ENCODE data around the gene FUT2. TPM values are rescaled to one million over a fixed set of nuclear protein-coding genes. Genes with fewer than 3 reads are reported as not detected.
"Not testable (repeated sequence)": the region's sequence is repeated elsewhere in the genome, so short reads cannot be mapped to it uniquely, and the experiment has no call there.

Gene FUT2
- total RNA-seq, 1 experiment from 2014 or later = not detected

DNA sequence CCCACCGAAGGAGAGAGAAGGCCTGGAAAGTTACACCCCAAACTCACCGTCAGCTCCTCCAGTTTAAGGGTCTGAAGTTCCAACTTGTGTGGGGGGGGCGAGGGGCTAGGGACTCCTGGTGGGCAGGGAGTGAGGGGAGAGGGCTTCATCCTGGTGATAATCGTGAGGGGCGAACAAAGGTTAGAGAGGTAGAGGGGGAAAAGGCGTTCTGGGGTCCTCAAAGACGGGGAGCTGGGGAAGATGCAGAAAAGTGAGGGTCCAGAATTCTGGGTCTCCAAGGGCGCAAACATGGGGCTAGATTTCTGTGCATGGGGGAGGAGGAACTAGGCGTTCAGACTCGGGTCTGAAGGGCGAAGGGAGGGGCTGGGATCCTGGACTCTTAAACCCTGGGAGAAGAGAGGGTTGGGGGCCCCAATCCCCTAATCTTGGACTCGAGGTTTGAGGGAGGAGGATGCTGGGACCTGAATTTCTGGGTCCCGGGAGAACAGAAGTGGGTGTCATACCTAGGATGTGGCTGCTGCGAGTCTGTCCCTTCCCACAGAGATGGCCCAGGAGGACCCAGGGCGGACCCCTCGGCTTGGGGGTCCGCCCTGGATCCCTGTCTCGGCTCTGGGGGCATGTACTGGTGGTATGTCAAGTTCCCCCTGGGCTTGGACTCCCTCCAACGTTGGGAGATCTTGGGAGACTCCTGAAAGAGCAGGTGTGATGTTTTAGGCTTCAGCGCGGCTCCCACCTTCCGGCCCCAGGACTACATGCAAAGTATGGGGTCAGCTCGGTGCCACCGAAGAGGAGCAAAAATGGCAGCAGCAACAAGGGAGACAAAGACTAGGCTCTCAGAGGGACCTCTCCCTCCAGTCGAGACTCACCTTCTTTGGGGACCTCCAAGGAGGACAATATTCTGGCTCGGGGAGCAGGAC is 19.2 kb downstream of the FUT2 start:
- Histone ChIP-seq H3K4me3 (peak overlapping the region; percentile 56), H3K27me3 (no peaks in the 10 kb centered on the region), H3K36me3 (no peaks in the 10 kb centered on the region), H3K9me3 (no peaks in the 10 kb centered on the region)
- DNase-seq = no peak

DNA sequence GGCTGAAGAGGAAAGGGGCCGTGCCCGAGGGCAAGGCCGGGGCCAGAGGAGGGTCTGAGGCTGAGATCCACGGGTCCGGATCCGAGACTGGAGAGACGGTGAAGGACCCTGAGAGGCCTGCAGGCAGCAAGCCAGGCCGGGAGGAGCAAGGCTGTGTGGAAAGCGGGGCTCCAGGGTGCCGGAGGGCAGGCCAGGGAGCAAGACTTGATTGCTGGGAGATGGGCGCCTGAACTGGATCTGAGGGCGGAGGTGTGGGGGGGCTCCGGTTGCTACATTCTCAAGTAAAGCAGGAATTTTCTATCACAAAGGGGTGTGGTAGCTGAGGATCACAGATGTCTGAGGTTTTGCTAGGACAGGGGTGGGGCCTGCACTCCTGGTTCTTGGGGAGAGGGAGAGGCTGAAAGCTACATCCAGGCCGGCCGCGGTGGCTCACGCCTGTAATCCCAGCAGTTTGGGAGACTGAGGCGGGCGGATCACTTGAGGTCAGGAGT is 20.0 kb downstream of the FUT2 start:
- no peaks in the 10 kb centered on the region for H3K36me3 ChIP-seq
- H3K9me3 ChIP-seq = no peaks in the 10 kb centered on the region
- no peaks in the 10 kb centered on the region for H3K27me3 ChIP-seq
- no peak for DNase-seq
- H3K4me3 ChIP-seq = no peak overlapping the region

DNA sequence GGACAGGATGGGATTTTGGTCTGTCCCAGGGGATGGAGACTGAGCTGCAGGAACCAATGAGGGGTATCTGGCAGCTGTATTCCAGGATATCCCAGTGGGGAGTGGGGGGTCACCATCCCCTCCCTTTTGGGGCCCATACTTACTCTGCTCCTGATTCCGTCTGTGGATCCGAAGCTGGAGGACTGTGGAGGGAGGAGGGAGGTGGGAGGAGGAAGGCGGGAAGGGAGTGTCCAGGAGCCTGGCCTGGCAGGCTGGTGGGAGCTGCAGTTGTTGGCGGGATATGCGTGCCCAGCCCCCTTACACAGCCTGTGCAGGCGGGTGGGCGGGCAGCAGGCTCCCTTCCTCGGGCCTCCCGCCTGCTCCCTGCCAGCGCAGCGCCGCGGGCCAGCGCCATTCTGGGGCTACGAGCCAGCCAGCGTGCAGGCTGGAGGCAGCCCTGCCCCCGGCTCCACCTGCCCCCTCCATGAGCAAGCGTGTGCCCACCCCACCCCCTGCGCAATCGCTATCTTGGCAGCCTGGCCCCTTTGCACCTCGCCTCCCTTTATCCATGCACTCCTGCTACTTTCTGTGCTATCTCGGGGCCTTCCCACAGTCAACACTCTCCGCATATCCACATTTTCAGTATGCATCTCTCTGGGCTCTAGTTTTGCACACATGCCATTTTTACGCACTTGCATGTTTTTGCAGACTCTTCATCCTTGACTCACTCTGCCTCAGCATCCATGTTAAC is 21.0 kb downstream of the FUT2 start:
- Histone ChIP-seq H3K4me3 (peak overlapping the region; percentile 12), H3K36me3 (no peaks in the 10 kb centered on the region), H3K27me3 (no peaks in the 10 kb centered on the region), H3K9me3 (no peaks in the 10 kb centered on the region)
- DNase-seq = peak; percentile 91

DNA sequence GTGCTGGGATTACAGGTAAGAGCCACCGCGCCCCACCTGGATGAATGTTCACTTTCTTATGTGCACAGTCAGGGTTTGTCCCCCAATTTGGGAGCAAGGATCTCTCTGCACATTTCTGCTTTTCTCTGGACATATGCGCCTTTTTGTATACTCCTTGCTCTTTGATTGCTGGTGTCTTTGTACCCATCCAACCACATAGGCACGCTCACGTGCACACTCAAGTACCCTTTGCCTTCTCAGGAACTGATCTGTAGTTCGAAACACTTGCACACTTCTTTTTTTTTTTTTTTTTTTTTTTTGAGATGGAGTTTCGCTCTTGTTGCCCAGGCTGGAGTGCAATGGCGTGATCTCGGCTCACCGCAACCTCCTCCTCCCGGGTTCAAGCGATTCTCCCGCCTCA is 22.3 kb downstream of the FUT2 start:
- H3K27me3 ChIP-seq, DNase-seq, H3K9me3 ChIP-seq, H3K36me3 ChIP-seq, H3K4me3 ChIP-seq: not testable (repeated sequence)

DNA sequence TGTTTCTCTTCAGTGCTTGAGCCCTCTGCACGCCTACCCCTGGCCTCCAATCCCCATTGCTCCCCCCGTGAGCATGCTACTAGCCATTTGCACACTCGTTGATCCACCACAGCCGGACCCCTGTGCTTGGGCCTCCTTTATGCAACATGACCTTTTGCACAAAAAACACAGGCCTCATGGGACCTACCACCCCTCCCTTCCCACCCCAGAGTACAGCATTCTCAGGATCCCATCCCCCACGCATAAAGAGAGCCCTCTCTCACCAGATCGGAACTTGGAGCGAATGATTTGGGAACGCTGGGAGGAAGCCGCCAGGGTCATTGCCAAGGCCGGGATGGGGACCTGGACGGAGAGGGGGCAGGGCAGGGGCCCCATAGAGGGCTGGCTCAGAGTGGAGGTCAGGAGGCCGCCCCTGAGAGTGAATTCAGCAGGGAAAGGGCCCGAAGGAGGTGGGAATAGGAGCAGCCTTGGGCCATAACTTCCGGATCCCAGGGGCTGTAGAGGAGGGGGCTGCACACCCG is 23.0 kb downstream of the FUT2 start:
- Histone ChIP-seq H3K4me3 (no peak overlapping the region), H3K9me3 (no peaks in the 10 kb centered on the region), H3K27me3 (no peaks in the 10 kb centered on the region), H3K36me3 (no peaks in the 10 kb centered on the region)
- no peak for DNase-seq

DNA sequence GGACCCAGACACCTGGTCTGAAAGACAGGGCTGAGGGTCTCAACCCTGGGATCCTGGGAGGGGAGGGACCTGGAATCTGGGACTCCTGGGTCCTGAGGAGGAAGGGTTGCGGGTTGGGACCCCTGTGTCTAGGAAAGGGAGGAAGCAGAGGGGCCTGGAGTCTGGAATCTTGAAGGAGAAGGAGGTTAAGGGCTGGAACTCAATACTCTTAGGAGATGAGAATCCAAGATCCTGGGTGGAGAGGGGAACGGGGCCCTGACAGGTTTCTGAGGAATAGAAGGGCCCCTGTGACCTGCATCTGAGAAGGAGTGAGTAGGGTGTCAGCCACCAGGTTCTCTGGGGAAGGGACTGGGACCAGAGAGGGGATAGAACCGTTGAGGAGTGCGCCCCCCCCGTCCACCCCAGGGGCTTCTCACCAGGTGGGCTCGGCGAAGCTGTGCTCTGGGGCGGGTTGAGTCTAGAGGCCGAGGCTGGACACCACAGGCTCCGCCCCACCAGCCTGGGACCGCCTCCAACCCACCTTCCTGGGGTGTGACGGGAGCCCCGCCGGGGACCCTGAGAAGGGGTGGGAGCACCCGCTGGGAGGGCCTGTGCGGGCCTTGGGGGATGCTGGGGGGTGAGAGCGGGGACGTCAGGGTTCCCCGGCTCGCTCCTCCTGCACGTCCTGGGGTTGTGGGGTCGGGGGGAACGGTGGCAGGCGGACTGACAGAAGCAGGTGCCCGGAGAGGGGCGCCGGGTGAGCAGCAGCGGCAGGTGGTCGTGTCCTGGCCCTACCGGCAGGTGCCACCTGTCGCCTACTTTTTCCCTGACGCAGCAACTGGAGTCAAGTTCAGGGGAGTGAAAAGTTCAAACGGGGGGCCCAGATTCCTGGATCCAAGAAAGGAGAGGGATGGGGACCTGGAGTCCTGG is 23.7 kb downstream of the FUT2 start, which contains the start of gene MAMSTR:
Gene MAMSTR (minus strand): TSS at position 463 of the 909 bp plus-strand sequence. CDS start 694 bp downstream, outside the sequence.
- no peak for DNase-seq
- Histone ChIP-seq H3K4me3 (peak within 1 kb of the TSS; percentile 62), H3K36me3 (no peaks in the 10 kb centered on the region)

DNA sequence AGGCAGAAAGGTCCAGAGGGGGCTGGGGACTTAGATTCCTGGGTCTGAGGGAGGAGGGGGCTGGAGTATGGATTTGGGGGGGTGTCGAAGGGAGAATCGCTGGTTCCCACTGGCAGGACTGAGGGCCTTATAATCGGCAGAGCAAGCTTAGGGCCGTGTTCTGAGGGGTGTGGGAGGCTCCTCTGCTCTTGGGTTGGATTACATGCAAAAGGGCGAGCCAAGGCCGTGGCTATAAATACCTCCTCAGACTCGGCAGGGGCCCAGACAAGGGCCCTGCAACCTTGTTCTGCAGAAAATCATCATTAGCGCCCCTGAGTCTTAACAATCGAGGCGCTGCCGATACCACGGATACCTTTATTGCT is 24.5 kb downstream of the FUT2 start:
- Histone ChIP-seq H3K4me3 (peak overlapping the region; percentile 62), H3K9me3 (no peaks in the 10 kb centered on the region), H3K27me3 (no peaks in the 10 kb centered on the region), H3K36me3 (no peaks in the 10 kb centered on the region)
- no peak for DNase-seq

More for the DNA sequence above, 23.7 kb downstream of the FUT2 start, which contains the start of gene MAMSTR:
- Histone ChIP-seq H3K9me3 (no peaks in the 10 kb centered on the region), H3K27me3 (no peaks in the 10 kb centered on the region)

DNA sequence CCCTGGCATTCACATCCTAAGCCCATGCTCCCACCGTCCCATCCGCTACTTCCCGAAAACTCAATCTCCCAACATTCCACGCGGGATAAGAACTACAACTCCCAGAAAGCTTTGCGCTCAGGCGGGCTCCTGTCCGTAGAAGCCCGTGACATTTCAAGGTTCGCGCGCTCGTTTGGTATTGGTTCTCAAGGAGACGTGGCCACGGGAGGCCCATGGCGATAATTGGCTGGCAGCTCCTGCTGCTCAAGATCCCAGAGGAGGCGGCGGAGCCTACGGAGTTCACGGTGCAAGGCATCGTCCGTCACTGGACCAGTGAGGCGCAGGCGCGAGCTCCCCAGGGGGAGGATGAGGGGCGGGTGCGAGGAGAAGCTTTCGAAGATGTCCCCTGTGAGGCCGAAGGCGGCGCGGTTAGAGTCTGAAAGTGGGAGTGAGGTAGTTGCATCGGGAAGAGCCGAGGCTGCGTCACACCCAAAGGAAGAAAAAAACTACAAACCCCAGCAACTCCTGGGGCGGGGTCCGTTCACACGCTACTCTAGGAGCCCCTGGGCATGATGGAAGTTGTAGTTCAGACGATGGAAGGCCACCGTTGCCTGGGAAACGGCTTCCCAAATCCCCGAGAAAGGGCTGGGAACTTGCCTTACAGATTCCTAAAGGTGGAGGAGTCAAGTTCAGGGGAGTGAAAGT is 25.0 kb downstream of the FUT2 start:
- peak overlapping the region; percentile 62 for H3K4me3 ChIP-seq
- H3K9me3 ChIP-seq = no peaks in the 10 kb centered on the region
- no peaks in the 10 kb centered on the region for H3K27me3 ChIP-seq
- H3K36me3 ChIP-seq = no peaks in the 10 kb centered on the region
- peak; percentile 96 for DNase-seq

DNA sequence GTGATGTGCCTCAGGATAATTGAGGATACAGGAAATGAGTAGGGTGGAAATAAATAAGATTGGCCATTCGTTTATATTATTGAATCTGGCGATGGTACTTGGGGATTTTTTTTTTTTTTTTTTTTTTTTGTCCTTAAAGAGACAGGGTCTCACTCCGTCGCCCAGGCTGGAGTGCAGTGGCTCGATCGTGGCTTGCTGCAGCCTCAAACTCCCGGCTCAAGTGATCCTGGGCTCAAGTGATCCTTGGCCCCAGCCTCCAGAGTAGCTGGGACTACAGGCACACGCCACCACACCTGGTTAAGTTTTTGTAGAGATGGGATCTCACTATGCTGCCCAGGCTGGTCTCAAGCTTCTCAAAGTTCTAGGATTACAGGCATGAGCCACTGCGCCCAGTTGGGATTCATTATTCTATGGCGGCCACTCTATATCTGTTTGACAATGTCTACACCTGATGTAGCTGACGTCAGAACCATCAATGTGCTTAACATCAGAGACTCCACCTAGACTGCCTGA is 26.5 kb downstream of the FUT2 start:
- Histone ChIP-seq H3K9me3 (peaks cover 9% of the 10 kb centered on the region), H3K4me3 (no peak overlapping the region), H3K36me3 (no peaks in the 10 kb centered on the region), H3K27me3 (no peaks in the 10 kb centered on the region)
- DNase-seq = no peak

DNA sequence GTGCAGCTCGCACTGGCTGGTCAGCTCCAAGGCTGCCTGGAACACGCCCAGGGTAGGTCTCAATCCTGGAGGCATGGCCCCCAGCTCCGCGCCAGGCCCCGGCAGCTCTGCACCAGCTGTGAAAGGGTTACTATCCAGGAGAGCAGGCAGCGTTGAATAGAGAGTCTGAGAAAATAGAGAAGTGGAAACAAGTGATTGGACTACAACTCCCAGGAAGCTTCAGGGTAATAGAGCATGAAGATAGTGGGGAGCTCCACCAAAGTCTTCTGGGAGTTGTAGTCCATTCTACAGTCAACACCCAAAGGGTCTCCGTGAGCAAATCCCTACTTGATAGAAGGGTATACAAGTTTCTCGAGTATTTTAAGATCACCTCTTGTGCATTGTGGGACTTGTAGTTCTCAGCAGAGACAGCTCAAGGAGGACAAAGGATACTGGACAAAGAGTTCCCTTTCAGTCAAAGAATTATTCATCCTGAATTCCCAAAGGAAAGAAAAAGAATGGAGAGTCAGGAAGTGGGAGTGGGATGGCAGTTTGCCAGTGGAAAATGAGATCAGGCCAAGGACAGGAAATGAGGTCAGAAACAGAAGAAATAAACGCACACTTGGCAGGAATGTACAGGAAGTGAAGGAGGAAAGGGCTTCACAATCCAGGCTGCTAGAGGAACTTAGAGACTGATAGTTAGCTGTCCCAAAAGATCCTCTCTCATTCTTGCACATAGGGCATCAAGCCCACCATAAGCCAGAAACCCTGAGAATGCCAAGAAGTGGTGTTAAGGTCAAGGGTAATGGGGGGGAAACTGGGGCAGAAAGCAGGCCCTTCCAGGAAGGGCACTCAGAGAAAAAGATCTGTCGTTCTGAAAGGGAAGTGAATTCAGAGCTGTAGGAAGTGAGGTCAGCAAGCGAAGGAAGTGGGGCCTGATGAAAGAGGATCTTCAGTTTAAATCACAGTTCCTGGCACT is 29.3 kb downstream of the FUT2 start:
- no peak overlapping the region for H3K4me3 ChIP-seq
- no peaks in the 10 kb centered on the region for H3K27me3 ChIP-seq
- H3K9me3 ChIP-seq = peaks cover 9% of the 10 kb centered on the region
- no peaks in the 10 kb centered on the region for H3K36me3 ChIP-seq
- peak; percentile 78 for DNase-seq

DNA sequence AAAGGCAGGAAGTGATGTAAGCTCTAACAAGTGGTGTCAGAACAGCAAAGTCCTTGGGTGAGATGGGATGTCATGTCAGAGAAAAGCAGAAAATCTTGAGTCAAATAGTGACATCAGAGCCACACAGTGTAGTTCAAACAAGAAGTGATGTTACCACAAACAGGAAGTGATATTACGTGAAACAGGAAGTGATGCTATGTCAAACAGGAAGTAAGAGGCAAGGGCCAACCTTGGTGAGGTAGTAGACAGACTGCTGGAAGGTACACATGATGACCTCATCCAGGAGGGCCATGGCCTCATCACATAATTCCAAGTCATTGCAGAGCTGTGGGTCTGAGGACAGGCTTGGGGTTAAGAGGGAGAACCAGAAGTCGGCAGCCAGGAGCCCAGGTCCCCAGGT is 30.8 kb downstream of the FUT2 start:
- Histone ChIP-seq H3K27me3 (peaks cover under 1% of the 10 kb centered on the region; the same call in 1 of the 2 replicates), H3K36me3 (no peaks in the 10 kb centered on the region), H3K4me3 (no peak overlapping the region), H3K9me3 (peaks cover 9% of the 10 kb centered on the region)
- DNase-seq = no peak

DNA sequence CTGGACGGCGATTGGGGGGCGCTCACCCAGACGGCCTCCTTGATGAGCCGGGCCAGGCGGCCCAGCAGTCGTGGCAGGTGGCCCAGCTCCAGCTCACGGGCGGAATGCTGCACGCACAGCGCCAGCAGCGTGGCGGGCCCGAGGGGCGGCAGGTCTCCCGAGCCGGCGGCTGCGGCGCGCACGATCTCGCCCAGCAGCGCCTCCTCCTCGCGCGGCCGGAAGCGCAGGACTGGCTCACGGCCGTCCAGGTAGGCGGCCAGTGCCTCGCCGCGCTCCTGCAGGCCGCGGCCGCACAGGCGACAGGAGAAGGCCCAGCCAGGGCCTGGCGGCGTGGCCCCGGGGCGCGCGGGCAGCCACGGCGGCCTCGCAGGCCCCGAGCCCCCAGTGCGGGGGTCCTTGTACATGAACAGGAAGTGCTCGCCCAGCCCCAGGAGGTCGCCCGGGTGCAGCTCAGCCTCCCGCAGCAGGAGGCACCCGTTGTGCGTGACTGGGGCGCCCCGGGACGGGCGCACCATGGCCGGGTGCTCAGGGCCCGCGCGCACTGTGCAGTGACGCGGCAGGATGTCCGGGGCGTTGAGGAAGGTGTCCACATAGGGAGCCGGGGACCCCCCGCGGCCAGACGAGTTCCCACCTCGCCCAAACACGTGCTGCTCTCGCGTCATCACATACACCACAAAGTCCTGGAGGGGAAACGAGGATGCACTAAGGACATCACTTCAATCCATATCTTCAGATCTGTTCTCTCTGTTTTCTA is 33.3 kb downstream of the FUT2 start:
- H3K9me3 ChIP-seq = peaks cover 9% of the 10 kb centered on the region
- DNase-seq = no peak
- H3K27me3 ChIP-seq = peaks cover 2% of the 10 kb centered on the region; the same call in 1 of the 2 replicates
- no peak overlapping the region for H3K4me3 ChIP-seq
- no peaks in the 10 kb centered on the region for H3K36me3 ChIP-seq

DNA sequence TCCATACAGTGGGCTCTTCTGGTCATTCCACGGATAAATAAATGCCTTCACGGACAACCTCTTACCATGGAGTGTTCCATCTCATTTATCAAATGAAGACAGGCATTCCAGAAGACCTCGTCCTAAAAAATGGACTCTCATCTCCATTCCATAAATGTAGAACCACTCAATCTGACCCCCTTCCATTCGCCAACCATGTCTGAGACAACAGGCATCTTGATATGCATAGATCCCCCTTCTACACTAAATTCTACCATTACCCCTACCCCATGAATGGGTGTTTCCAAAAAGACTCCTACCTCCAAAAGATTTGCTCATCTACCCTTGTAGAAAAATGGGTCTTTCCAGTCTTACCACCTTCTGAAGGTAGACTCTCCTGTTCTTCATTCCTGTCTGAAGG is 35.7 kb downstream of the FUT2 start:
- no peaks in the 10 kb centered on the region for H3K36me3 ChIP-seq
- DNase-seq = no peak
- peaks cover 2% of the 10 kb centered on the region; the same call in 1 of the 2 replicates for H3K27me3 ChIP-seq
- H3K4me3 ChIP-seq = no peak overlapping the region
- 0 out of 2 replicates have a peak, but pooled peaks cover 2% of the 10 kb centered on the region for H3K9me3 ChIP-seq

DNA sequence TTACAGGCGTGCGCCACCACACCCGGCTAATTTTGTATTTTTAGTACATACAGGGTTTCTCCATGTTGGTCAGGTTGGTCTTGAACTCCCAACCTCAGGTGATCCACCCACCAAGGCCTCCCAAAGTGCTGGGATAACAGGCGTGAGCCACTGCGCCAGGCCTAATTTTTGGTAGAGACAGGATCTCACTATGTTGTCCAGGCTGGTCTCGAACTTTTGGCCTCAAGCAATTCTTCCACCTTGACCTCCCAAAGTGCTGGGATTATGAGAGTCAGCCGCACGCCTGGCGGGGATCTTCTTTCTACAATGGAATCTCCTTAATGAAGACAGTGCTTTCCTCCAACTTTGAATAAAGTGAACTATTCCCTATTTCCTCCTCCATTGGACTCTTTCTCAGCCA is 38.9 kb downstream of the FUT2 start:
- H3K4me3 ChIP-seq = no peak overlapping the region
- no peaks in the 10 kb centered on the region for H3K9me3 ChIP-seq
- peaks cover 2% of the 10 kb centered on the region; the same call in 1 of the 2 replicates for H3K27me3 ChIP-seq
- no peak for DNase-seq
- no peaks in the 10 kb centered on the region for H3K36me3 ChIP-seq
